Measurements from ENCODE around the gene CTDSPL. TPM values are rescaled to one million over a fixed set of nuclear protein-coding genes. Genes with fewer than 3 reads are reported as not detected.
A peak's percentile ranks its signal among the peaks of the same experiment; 100 is the strongest.

Gene CTDSPL
- total and polyA plus RNA-seq, 2 of the 13 experiments (the other 11 are each of a cell fraction or from before 2014, with no cell fraction given) = 26.1 to 142 TPM

GRCh38 chr3:38005076-38006020 lies 143.7 kb downstream of the CTDSPL start (continued):
- TF ChIP-seq ZNF687 (CRISPR knock-in tag; IDR thresholded peaks at IDR 0.05) (peak; percentile 28; the same call in 1 of the 2 replicates), ARNTL (CRISPR knock-in tag; IDR thresholded peaks at IDR 0.05) (0 out of 2 replicates have a peak, but pooled peaks have one; percentile 24), HNRNPK (IDR thresholded peaks at IDR 0.05; ENCODE audit: low read depth, low read length, poor library complexity, severe bottlenecking) (no peak), TFE3 (CRISPR knock-in tag; IDR thresholded peaks at IDR 0.05) (peak; percentile 67; the same call in 1 of the 2 replicates), HMG20A (CRISPR knock-in tag; IDR thresholded peaks at IDR 0.05; ENCODE audit: borderline replicate concordance) (peak; percentile 39; the same call in 1 of the 2 replicates), ADNP (CRISPR knock-in tag; IDR thresholded peaks at IDR 0.05) (no peak), RXRA (CRISPR knock-in tag; IDR thresholded peaks at IDR 0.05) (peak; percentile 95), GATAD2A (CRISPR knock-in tag; IDR thresholded peaks at IDR 0.05) (peak; percentile 53), E2F1 (CRISPR knock-in tag; IDR thresholded peaks at IDR 0.05) (no peak), TBL1XR1 (IDR thresholded peaks at IDR 0.05; ENCODE audit: borderline replicate concordance, low read length, partially characterized antibody) (peak; percentile 57), ZBTB46 (CRISPR knock-in tag; IDR thresholded peaks at IDR 0.05; ENCODE audit: borderline replicate concordance) (0 out of 2 replicates have a peak, but pooled peaks have one; percentile 75), EP300 (IDR thresholded peaks at IDR 0.05; ENCODE audit: low read depth in 2 of 2, low read length in 2 of 2) (peak in 1 of 2 experiments; percentile 59; a peak in 3 of 4 replicates), EP300 (CRISPR knock-in tag; IDR thresholded peaks at IDR 0.05; ENCODE audit: borderline replicate concordance) (no peak), HNF4A (CRISPR knock-in tag; IDR thresholded peaks at IDR 0.05) (peak; percentile 28; the same call in 1 of the 2 replicates), ZKSCAN1 (IDR thresholded peaks at IDR 0.05; ENCODE audit: low read length) (peak; percentile 89), TEAD2 (CRISPR knock-in tag; IDR thresholded peaks at IDR 0.05) (0 out of 2 replicates have a peak, but pooled peaks have one; percentile 34), ZNF180 (CRISPR knock-in tag; IDR thresholded peaks at IDR 0.05; ENCODE audit: borderline replicate concordance, low read depth) (no peak), KAT7 (CRISPR knock-in tag; IDR thresholded peaks at IDR 0.05; ENCODE audit: borderline replicate concordance) (0 out of 2 replicates have a peak, but pooled peaks have one; percentile 51)

All from HepG2 (cell line).